HFFc6 (cell line): ENCODE measurements around the gene TMF1. TPM values are rescaled to one million over a fixed set of nuclear protein-coding genes. Genes with fewer than 3 reads are reported as not detected.
A peak's percentile ranks its signal among the peaks of the same experiment; 100 is the strongest.

ENCODE experiments used
- DNase-seq: peaks from one replicate; pipeline ENCODE4 v3.0.0-alpha.2; 2018
- H3K27ac Mint-ChIP-seq: 2 replicates; pipeline ENCODE4 v1.8.0; 2020; ENCODE audit warnings: mild to moderate bottlenecking, mixed read lengths
- H3K27me3 Mint-ChIP-seq: 2 replicates; pipeline ENCODE4 v1.8.0; 2021; ENCODE audit warnings: mild to moderate bottlenecking, moderate library complexity, mixed read lengths; ENCODE audit not compliant: insufficient read depth
- H3K36me3 Mint-ChIP-seq: 2 replicates; pipeline ENCODE4 v1.8.0; 2021; ENCODE audit warnings: low read depth, mixed read lengths
- H3K4me1 Mint-ChIP-seq: 2 replicates; pipeline ENCODE4 v1.8.0; 2020; ENCODE audit warnings: low read depth, mixed read lengths
- H3K4me3 Mint-ChIP-seq: 2 replicates; pipeline ENCODE4 v1.8.0; 2020; ENCODE audit warnings: mild to moderate bottlenecking, moderate library complexity, mixed read lengths
- H3K9me3 Mint-ChIP-seq: 2 replicates; pipeline ENCODE4 v1.8.0; 2020; ENCODE audit warnings: mild to moderate bottlenecking, mixed read lengths
- microRNA-seq: library from miRNA; unstranded; fragments of <30 nt; microRNA quantifications from one replicate; pipeline ENCODE4, GENCODE V29; 2019
- total RNA-seq, 6 experiments: library from RNA; stranded (reverse); fragmentation: NEBNext Ultra II Directional; extraction: Animal tissue kit (Norgen Biotek cat#: 25700); gene quantifications; 2 replicates in 1 of 6; 3 replicates in 5 of 6; pipeline ENCODE4 v1.2.3, GENCODE V29; 2021
- TF ChIP-seq, protein P1 (sequence below): fragments of 200-600 bp; sonication (generic); IDR thresholded peaks from 2 replicates; pipeline ENCODE4 v1.5.0; 2021; ENCODE audit warnings: antibody characterized with exemption, mild to moderate bottlenecking

The TMF1 gene
- total RNA-seq, 6 experiments from 2014 or later: 43.7 to 46.9 (median 45.2) TPM

- H3K27ac Mint-ChIP-seq: no peak overlapping the region
- no peaks in the 10 kb centered on the region for H3K4me1 Mint-ChIP-seq
- peaks cover 5% of the 10 kb centered on the region for H3K27me3 Mint-ChIP-seq
- no peaks in the 10 kb centered on the region for H3K9me3 Mint-ChIP-seq
- H3K4me3 Mint-ChIP-seq: no peak overlapping the region
- peak; percentile 55 for DNase-seq
- H3K36me3 Mint-ChIP-seq: no peaks in the 10 kb centered on the region
- TF ChIP-seq, protein P1, sequence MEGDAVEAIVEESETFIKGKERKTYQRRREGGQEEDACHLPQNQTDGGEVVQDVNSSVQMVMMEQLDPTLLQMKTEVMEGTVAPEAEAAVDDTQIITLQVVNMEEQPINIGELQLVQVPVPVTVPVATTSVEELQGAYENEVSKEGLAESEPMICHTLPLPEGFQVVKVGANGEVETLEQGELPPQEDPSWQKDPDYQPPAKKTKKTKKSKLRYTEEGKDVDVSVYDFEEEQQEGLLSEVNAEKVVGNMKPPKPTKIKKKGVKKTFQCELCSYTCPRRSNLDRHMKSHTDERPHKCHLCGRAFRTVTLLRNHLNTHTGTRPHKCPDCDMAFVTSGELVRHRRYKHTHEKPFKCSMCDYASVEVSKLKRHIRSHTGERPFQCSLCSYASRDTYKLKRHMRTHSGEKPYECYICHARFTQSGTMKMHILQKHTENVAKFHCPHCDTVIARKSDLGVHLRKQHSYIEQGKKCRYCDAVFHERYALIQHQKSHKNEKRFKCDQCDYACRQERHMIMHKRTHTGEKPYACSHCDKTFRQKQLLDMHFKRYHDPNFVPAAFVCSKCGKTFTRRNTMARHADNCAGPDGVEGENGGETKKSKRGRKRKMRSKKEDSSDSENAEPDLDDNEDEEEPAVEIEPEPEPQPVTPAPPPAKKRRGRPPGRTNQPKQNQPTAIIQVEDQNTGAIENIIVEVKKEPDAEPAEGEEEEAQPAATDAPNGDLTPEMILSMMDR: peak; percentile 85
Measured at GRCh38 chr3:68972358-68972979, 79.7 kb downstream of the TMF1 start.

Small RNA genes lying within 50 kb of the gene (microRNA-seq; reads per million reads assigned to microRNA genes)
- not detected for gene MIR3136

Other genes starting within 250 kb of the TMF1 start
- not detected for gene TAFA4, start 119.8 kb downstream of the TMF1 start, total RNA-seq
- 10 to 100 TPM; 26.9 to 31.6 (median 28.2) TPM for gene EOGT, start 38.6 kb downstream of the TMF1 start, total RNA-seq
- gene UBA3, start 28.0 kb upstream of the TMF1 start, total RNA-seq: 10 to 100 TPM; 62.1 to 75.4 (median 63.6) TPM
- gene ARL6IP5, start 32.6 kb upstream of the TMF1 start, total RNA-seq: 100 to 1,000 TPM; 108 to 132 (median 119) TPM
- gene LMOD3, start 70.3 kb upstream of the TMF1 start, total RNA-seq: not detected